Measurements from ENCODE around the gene SLC7A8. TPM values are rescaled to one million over a fixed set of nuclear protein-coding genes. Genes with fewer than 3 reads are reported as not detected.
"Not testable (repeated sequence)": the region's sequence is repeated elsewhere in the genome, so short reads cannot be mapped to it uniquely, and the experiment has no call there.

Gene SLC7A8
- total RNA-seq, 1 donor from 2014 or later = 33.4 TPM

- DNase-seq (ENCODE audit: low spot score) = peak; percentile 82
These were observed 68.3 kb downstream of the SLC7A8 start for GRCh38 chr14:23115039-23115731.

GRCh38 chr14:23114669-23115038 is 68.8 kb downstream of the SLC7A8 start:
- DNase-seq (ENCODE audit: low spot score) = peak; percentile 68

GRCh38 chr14:23114120-23114458 is 69.4 kb downstream of the SLC7A8 start:
- DNase-seq (ENCODE audit: low spot score) = peak; percentile 68

GRCh38 chr14:23113431-23114119 is 69.9 kb downstream of the SLC7A8 start:
- DNase-seq (ENCODE audit: low spot score) = peak; percentile 78

GRCh38 chr14:23112359-23113178 is 70.9 kb downstream of the SLC7A8 start:
- DNase-seq (ENCODE audit: low spot score) = peak; percentile 90

- DNase-seq (ENCODE audit: low spot score) = peak; percentile 47
These were observed 72.7 kb downstream of the SLC7A8 start for GRCh38 chr14:23110579-23111365.

GRCh38 chr14:23109769-23110168 is 73.7 kb downstream of the SLC7A8 start:
- DNase-seq (ENCODE audit: low spot score) = no peak

- peak; percentile 60 for DNase-seq (ENCODE audit: low spot score)
These were observed 75.3 kb downstream of the SLC7A8 start for GRCh38 chr14:23108169-23108568.

- DNase-seq (ENCODE audit: low spot score) = not testable (repeated sequence)
These were observed 75.8 kb downstream of the SLC7A8 start for GRCh38 chr14:23107620-23108019.

- DNase-seq (ENCODE audit: low spot score) = no peak
These were observed 76.8 kb downstream of the SLC7A8 start for GRCh38 chr14:23106747-23107045.

GRCh38 chr14:23105348-23105824 is 78.1 kb downstream of the SLC7A8 start:
- DNase-seq (ENCODE audit: low spot score) = peak; percentile 18

GRCh38 chr14:23104591-23105347 is 78.7 kb downstream of the SLC7A8 start, which contains the start of gene CIROP:
TSS of gene CIROP (minus strand) at chr14:23104989. CDS start at chr14:23104920, 69 bp downstream.
- peak; percentile 33 for DNase-seq (ENCODE audit: low spot score)

GRCh38 chr14:23104070-23104590 is 79.3 kb downstream of the SLC7A8 start:
- no peak for DNase-seq (ENCODE audit: low spot score)

- peak; percentile 28 for DNase-seq (ENCODE audit: low spot score)
These were observed 79.9 kb downstream of the SLC7A8 start for GRCh38 chr14:23103581-23103980.

- no peak for DNase-seq (ENCODE audit: low spot score)
These were observed 80.7 kb downstream of the SLC7A8 start for GRCh38 chr14:23102801-23103200.

GRCh38 chr14:23101986-23102625 is 81.4 kb downstream of the SLC7A8 start:
- no peak for DNase-seq (ENCODE audit: low spot score)

GRCh38 chr14:23101213-23101970 is 82.1 kb downstream of the SLC7A8 start:
- no peak for DNase-seq (ENCODE audit: low spot score)

- DNase-seq (ENCODE audit: low spot score) = no peak
These were observed 84.1 kb downstream of the SLC7A8 start for GRCh38 chr14:23099212-23099861.

Data from mesenteric fat pad (tissue), 1 donor.